RWPE2 (cell line): ENCODE results near the gene HDAC10.

Source experiments
- ATAC-seq: fragments of 200-7000 bp; cut with Tn5 transposase; 3 replicates; pipeline ENCODE4 v1.9.1; 2021; ENCODE audit warnings: low read depth
- DNase-seq: peaks from one replicate; pipeline ENCODE4 v3.0.0-alpha.2; 2020; ENCODE audit warnings: low spot score
- H3K27ac ChIP-seq: fragments of 450-650 bp; 2 replicates; pipeline ENCODE4 v1.5.1; 2017; ENCODE audit warnings: mild to moderate bottlenecking; ENCODE audit not compliant: poor library complexity, severe bottlenecking
- H3K27me3 ChIP-seq: fragments of 250-450 bp; sonication (Bioruptor Pico); 2 replicates; pipeline ENCODE4 v1.5.1; 2021; ENCODE audit warnings: mild to moderate bottlenecking, moderate library complexity; ENCODE audit not compliant: insufficient read depth, poor library complexity, severe bottlenecking
- H3K36me3 ChIP-seq: fragments of 250-450 bp; sonication (Bioruptor Pico); 2 replicates; pipeline ENCODE4 v1.5.1; 2020; ENCODE audit warnings: low read depth, mild to moderate bottlenecking, moderate library complexity
- H3K4me1 ChIP-seq: fragments of 250-450 bp; sonication (Bioruptor Pico); 2 replicates; pipeline ENCODE4 v1.5.1; 2021; ENCODE audit warnings: mild to moderate bottlenecking, moderate library complexity; ENCODE audit not compliant: insufficient read depth, poor library complexity, severe bottlenecking
- H3K4me3 ChIP-seq: fragments of 250-450 bp; sonication (Bioruptor Pico); 2 replicates; pipeline ENCODE4 v1.5.1; 2021; ENCODE audit warnings: mild to moderate bottlenecking, moderate library complexity; ENCODE audit not compliant: severe bottlenecking
- H3K9me3 ChIP-seq: fragments of 250-450 bp; sonication (Bioruptor Pico); 2 replicates; pipeline ENCODE4 v1.5.1; 2021; ENCODE audit warnings: mild to moderate bottlenecking, moderate library complexity; ENCODE audit not compliant: severe bottlenecking
- TF ChIP-seq, protein P1 (sequence below): fragments of 450-650 bp; IDR thresholded peaks from one replicate; pipeline ENCODE4 v1.5.1; 2017; ENCODE audit warnings: mild to moderate bottlenecking, moderate library complexity; ENCODE audit not compliant: poor library complexity, severe bottlenecking

The HDAC10 gene

DNA sequence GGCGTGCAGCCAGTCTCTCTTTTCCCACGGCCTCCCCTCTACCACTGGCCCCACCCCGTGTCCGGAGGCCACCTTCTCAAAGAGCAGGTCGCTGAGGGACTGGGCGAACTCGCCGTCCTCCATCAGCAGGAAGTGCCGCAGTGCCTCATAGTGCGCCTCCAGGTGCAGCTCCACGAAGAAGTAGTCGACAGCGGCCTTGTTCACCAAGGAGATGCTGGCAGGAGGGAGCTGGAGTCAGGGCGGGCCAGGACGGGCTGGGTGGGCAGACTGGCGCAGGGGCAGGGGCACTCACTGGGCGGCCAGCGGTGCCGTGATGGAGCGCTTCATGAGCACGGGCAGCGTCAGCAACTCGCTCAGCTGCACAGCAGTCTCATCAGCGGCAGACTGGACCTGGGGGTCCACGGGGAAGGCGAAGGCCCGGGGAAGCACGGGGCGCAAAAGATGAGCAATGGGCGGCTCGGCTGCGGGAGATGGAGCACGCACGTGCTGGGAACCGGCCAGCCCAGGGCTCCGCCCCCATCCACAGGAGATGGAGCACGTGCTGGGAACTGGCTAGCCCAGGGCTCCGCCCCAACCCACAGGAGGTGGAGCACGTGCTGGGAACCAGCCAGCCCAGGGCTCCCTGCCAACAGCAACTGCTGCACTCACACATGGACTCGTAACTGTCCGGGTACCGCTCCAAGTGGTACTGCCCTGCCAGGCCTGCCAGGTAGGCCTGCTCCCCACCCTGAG, 31.9 kb downstream of the HDAC10 start:
- Histone ChIP-seq H3K27ac (no peak overlapping the region), H3K9me3 (no peaks in the 10 kb centered on the region), H3K36me3 (peaks cover 60% of the 10 kb centered on the region), H3K4me3 (no peak overlapping the region), H3K27me3 (no peaks in the 10 kb centered on the region), H3K4me1 (no peaks in the 10 kb centered on the region)
- DNase-seq, result peak; percentile 65
- peak; percentile 55 for ATAC-seq
- TF ChIP-seq, protein P1, sequence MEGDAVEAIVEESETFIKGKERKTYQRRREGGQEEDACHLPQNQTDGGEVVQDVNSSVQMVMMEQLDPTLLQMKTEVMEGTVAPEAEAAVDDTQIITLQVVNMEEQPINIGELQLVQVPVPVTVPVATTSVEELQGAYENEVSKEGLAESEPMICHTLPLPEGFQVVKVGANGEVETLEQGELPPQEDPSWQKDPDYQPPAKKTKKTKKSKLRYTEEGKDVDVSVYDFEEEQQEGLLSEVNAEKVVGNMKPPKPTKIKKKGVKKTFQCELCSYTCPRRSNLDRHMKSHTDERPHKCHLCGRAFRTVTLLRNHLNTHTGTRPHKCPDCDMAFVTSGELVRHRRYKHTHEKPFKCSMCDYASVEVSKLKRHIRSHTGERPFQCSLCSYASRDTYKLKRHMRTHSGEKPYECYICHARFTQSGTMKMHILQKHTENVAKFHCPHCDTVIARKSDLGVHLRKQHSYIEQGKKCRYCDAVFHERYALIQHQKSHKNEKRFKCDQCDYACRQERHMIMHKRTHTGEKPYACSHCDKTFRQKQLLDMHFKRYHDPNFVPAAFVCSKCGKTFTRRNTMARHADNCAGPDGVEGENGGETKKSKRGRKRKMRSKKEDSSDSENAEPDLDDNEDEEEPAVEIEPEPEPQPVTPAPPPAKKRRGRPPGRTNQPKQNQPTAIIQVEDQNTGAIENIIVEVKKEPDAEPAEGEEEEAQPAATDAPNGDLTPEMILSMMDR, result no peak

DNA sequence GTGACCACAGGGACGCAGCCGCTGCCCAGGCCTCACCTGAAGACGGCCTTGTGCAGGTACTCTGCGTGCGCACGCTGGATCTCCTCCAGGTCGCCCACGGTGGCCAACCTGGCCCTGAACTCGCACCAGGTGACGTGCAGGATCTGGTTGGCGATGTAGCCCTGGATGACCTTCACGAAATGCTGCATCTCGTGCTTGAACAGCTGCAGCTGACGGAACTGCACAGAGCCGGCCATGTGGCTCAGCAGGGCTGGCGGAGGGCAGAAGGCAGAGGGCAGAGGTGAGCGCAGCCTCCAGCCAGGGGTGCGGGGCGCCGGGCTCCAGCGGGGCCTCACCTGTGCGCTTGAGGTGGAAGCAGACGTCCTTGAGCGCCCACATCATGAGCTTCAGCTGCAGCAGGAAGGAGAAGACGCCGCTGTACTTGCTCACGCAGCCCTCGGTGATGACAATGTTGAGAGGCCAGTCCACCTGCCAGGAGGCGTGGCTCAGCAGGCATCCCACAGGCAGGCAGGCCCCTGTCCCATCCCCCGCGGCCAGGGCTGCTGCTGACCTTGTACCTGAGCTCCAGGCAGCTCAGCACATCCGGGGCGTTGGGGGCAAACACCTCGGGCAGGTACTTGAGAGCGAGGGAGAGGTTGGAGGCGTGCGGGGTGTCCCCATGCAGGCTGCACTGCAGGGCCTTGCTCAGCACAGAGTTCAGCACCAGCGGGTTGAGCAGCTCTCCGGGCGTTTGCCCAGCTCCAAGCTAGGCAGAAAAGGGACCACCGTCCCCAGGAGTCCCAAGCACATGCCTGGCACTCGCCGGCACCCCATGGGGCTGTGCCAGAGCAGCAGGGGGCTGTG, 32.7 kb downstream of the HDAC10 start:
- peak; percentile 61 for DNase-seq
- TF ChIP-seq, protein P1, result no peak
- no peak for ATAC-seq
- Histone ChIP-seq H3K4me1 (no peaks in the 10 kb centered on the region), H3K9me3 (no peaks in the 10 kb centered on the region), H3K27me3 (no peaks in the 10 kb centered on the region), H3K27ac (no peak overlapping the region), H3K36me3 (peaks cover 64% of the 10 kb centered on the region), H3K4me3 (no peak overlapping the region)

DNA sequence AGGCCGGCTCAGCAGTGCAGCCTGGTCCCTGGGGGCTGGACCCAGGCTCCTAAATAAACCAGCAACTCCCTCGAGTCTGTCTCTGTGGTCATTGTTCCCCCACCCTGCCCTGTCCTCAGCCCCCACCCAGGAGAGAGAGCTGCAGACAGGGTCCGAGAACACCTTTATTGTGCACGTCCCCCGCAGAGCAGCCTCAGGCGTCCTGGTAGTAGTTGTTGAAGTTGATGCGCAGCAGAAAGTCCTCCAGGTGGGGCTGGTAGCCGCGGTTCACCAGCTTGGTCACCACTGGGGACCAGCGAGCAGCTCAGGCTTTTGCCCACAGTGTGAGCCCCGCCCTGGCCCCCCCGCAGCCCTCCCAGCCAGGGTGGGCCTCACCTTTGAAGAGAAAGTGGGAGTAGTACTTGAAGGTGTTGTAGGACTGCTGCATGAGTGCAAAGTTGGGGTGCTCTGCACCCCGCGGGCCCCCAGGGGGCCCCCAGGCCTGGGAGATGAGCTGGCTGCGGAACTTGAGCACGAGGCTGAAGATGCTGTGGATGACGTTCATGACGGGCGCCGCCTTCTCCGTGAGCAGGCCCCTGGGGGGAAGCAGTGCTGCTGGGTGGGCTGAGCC, 33.4 kb downstream of the HDAC10 start:
- H3K27me3 ChIP-seq, result no peaks in the 10 kb centered on the region
- peak; percentile 64 for DNase-seq
- no peak for ATAC-seq
- no peaks in the 10 kb centered on the region for H3K9me3 ChIP-seq
- TF ChIP-seq, protein P1, result no peak
- peaks cover 65% of the 10 kb centered on the region for H3K36me3 ChIP-seq
- H3K27ac ChIP-seq, result no peak overlapping the region
- no peaks in the 10 kb centered on the region for H3K4me1 ChIP-seq
- H3K4me3 ChIP-seq, result no peak overlapping the region

DNA sequence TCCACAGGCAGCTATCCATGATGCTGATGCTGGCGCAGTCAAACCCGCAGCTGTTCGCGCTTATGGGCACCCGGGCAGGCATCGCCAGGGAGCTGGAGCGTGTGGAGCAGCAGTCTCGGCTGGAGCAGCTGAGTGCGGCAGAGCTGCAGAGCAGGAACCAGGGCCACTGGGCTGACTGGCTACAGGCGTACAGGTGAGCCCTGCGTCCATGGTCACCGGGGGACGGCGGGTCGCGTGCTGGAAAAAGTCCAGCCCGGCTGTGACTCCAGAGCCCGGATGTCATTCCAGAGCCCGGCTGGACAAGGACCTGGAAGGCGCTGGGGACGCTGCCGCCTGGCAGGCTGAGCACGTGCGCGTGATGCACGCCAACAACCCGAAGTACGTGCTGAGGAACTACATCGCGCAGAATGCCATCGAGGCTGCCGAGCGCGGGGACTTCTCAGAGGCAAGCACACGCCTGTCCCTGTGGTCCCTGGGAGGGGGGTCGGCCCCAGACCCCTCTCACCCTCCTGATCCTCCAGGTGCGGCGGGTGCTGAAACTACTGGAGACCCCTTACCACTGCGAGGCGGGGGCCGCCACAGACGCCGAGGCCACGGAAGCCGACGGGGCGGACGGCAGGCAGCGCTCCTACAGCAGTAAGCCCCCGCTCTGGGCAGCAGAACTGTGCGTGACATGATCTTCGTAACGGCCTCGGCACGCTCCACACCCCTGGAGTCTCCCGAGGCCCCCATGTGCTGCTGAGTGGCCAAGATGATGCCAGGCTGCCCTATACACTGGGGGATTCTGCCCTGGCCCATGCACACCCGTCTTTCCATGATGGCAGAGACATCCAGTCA, 34.2 kb downstream of the HDAC10 start:
- Histone ChIP-seq H3K4me3 (no peak overlapping the region), H3K36me3 (peaks cover 65% of the 10 kb centered on the region), H3K9me3 (no peaks in the 10 kb centered on the region), H3K4me1 (no peaks in the 10 kb centered on the region), H3K27ac (no peak overlapping the region), H3K27me3 (no peaks in the 10 kb centered on the region)
- DNase-seq (no peak), ATAC-seq (no peak)
- TF ChIP-seq, protein P1, result no peak
